DMS53 treated with DMSO at 0.1 percent for 48 hours (cell line): ENCODE measurements around the gene EFNA5.
"Not testable (repeated sequence)": the region's sequence is repeated elsewhere in the genome, so short reads cannot be mapped to it uniquely, and the experiment has no call there.

Source experiments
- DNase-seq: peaks from one replicate; lab custom pipeline; 2025; ENCODE audit not compliant: unreplicated experiment; lab: John Stamatoyannopoulos, UW

EFNA5 gene

DNA sequence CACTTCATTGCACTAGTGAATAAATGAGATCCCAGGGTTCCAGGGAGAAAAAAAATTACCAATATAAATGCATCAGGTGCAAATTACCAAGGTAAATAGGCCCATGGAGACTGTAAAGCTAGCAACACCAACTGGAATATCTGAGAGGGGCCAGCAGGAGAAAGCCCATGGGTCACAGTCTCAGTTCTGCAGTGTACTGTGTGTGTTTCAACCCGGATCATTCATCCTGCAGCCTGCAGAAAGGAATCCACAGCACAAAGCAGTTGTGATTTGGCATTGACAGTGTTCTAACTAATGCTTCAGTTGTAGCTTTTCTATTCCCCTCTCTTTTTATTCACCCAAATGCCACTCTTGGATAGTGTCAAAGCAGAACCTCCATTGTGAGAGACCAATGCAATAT is 171.0 kb downstream of the EFNA5 start:
- no peak for DNase-seq

DNA sequence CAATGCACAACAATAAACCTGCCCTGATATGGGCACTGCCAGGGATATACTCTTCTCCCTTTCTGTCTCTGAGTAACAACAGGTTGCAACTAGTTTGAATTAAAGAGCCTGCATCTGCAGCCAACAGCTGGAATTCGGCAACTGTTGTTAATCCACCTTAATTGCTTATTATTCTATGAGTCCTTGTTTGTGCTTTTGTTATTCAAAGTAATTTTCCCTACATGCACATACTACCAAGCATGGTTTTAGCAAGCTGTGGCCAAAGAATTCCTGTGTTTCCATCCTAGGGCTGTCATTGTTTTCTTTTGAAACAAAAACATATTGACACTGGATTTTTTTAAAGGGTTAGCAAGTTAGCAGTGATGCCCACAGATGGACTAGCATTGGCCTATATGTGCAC is 171.5 kb downstream of the EFNA5 start:
- DNase-seq = no peak

DNA sequence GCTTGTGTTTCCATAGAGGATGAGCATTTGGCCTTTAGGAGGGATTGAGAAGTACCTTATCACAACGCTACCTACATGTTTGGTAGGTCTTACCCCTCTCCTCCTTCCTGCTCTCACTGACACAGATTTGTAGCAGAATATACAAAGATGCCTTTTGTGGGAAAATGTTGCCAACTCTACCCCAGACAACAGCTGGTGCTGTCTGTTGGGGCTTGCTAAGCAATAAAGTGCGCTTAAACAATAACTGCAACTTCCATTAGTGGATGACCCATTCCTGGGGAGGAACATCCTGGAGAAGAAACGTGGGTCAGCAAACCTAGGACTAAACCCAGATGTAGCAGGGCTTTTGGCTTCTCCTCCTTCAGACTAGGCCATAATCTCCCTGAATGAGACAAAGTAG is 174.3 kb downstream of the EFNA5 start:
- no peak for DNase-seq

DNA sequence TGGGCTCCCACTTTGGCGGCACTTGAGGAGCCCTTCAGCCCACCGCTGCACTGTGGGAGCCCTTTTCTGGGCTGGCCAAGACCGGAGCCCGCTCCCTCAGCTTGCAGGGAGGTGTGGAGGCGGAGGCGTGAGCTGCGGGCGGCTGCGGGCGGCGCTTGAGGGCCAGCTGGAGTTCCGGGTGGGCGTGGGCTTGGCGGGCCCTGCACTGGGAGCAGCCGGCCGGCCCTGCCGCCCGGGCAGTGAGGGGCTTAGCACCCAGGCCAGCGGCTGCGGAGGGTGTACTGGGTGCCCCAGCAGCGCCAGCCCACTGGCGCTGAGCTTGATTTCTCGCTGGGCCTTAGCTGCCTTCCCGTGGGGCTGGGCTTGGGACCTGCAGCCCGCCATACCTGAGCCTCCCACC is 176.6 kb downstream of the EFNA5 start:
- DNase-seq = not testable (repeated sequence)

DNA sequence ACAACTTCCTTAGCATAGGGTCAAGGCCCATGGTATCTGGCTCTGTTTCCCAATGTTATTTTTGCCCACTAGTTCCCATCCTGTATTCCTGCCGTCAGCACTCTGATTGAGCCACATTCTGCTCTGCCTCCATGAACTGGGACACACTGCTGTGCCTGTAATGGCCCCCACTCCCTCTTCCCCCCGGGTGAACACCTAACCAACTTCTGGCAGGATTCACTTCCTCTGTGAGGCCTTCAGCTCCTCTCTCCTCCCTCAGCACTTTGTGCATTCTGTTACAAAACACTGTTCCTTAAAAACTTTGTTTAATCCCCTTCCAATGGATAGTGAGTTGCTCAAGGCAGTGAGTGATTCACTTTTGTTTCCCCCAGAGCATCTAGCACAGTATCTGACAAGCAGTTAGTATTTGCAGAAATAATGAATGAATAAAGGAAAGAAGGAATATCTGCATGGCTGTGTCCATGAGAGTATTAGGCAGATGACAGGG is 183.6 kb downstream of the EFNA5 start:
- DNase-seq = no peak

DNA sequence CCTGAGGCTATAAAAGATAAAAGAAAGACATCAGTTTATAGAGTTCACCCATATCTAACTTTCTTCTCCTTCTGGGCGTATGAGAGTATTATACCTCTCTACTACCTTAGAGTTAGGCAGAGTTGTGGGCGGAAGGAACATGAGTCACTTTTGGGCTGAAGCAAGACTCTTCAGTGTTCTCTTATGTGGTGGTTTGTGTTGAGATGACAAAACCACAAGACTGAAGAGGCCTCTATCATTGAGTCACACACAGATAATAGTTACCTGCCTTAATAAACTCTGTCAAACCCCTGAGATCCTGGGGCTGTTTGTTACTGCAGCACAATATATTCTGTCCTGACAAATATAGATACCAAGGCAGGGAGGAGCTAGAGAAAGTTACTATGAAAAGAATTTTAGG is 184.2 kb downstream of the EFNA5 start:
- no peak for DNase-seq

DNA sequence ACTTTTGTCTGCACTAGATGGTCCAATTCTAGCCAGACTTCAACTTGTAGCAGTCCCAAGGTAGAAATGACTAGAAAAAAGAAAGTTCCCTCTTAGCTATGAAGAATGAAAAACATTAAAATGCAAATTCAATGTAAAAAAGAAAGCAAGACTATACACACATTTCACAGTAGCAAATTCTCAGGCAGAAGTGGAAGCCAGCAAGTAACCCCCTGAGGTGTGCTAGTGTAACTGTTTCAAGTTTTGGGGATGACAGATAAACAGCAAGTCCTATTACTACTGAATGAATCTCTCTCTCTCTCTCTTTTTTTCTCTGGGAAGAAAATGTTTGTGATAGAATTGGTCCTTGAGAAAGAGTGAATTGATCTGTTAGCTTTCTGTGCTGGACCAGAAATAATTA is 185.6 kb downstream of the EFNA5 start:
- DNase-seq = no peak

DNA sequence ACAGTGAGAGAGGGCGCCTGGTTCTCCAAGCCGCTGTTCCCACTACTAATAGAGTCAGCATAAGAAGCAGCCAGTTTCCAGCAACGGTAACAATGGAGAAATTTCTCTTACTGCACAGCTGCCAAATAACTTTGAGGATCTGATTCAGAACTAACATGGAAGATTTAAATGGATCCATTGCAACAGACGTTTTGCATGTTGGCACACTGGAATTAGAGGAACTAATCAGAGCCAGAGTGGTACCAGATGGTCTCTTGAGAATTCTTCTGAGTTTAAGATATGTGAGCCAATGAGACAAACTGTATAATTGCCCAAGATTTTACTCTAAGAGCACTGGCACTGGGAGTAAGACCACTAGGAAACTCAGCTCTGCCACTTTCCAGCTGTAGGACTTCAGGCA is 186.5 kb downstream of the EFNA5 start:
- no peak for DNase-seq

DNA sequence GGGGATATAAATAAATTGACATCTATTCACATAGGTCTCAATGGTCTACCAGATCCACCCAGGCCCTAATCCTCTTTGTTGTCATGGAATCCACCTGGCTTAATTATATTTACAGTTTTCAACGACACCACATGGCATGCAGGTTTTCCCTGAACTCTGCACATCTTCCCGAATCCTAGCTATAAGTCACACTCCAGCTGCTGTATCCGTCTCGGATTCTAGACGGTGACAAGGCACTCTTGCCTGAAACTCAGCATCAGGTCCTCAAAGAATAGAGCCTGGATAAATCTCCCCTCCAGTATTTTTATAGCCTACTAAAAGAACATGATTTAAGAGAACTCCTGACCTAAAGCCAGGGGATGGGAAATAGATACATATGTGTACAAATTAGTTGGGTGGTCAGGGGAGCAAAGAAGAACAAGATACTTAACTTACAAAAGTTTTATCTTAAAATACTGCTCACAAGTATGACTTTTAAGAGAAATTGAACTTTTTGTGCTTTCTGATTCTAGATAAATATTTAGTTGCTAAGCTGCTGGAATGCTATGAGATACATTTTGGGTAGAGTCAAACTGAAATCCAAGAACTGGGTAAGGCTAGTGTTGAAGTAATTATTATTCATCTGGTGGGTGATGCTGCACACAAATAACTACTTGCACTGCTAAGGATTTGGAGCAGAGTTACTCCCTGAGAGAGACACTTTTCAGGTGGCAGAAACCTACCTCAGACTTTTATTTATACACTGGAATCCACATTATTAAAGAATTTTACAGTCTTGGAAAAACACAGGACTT is 187.3 kb downstream of the EFNA5 start:
- no peak for DNase-seq

DNA sequence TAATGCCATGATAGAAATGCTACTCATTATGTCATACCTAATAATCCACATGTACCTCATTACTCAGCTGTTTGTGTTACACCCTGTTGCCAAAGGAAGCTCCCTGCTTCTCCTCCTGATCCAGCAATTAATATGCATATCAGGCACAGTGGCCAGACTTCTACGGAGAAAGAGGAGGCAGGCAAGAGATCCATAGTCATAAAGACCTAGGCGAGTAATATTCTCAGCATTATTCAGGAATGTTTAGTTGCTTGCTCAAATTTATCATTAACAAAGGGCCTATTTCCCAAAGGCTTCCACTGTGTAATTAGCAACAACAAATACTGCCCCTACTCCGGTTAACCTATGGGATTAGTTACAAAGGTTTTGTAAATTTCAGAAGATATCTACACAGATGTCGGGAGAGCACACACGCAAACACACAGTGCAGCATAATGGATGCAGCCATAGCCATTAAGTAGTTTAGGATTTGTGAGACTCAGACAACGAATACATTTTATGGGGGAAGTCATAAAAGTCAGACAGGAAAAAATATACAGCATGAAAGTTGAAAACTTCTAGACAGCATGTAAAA is 192.6 kb downstream of the EFNA5 start:
- no peak for DNase-seq

DNA sequence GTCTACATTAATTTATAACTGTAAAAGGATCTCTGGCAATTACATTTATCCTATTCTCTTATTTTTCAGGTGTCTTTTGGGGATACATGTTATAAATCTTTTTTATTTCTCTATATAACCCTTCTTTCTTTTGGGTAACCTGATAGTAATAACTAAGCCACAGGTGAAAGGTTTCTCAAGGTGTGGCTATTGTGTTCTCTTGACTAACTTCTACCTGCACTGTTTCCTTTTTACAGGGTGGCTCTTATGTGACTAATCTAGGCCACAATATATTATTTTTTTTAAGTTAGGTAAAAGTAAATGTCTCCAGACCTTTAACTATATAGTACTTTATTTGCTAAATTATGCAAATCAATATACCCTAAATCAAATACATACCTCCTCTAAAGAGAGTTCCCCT is 193.2 kb downstream of the EFNA5 start:
- DNase-seq = no peak

DNA sequence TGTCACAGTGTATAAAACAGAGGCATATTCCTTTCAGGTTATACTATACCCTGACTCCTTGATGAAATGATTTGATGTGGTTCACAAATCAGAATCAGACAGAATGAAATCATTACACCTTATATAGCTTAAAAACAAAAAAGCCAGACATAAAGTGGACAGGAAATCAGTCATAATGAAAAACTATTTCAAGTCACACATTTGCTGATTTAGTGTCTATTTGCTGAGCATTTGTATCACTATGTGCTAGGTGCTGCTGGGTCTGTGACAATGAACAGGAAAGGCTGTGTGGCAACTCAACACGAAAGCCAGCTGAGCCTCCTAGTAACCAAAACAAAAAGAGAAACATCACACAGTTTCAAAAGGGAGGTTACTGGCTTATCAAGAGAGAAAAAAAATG is 194.0 kb downstream of the EFNA5 start:
- peak; percentile 62 for DNase-seq

DNA sequence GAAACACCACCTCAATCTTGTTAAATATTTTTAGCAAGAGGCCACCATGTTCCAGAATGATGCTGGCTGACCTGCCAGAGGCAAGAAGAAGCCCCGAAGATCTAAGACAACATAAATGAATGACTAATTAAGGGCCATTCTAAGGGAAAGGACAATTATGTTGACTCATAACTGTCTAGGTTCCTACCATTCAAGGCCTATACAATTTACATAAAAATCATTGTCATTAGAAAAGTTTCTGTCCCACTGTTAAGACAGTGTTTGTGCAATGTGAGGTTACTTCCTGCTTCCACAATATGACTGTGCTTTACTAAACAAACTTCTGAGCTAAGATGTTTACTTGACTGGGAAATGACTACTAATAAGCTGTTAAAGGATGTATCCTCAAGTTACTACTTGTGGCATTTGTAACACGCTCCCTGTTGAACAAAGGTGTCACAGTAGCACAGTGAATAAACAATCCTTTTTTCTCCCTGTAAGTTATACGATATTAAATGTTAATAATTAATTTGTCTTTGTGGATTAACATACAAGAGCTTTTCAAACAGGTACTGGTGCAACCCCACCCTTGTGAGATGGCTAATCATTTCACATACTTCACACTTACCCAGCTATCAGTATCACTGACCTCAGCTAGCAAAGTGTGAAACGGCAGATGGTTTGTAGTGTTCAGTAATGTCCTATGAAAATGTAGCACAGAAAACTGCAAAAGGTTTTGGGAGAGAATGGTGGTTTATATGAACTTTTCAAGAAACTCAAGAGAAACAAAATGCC is 195.8 kb downstream of the EFNA5 start:
- DNase-seq = peak; percentile 86

DNA sequence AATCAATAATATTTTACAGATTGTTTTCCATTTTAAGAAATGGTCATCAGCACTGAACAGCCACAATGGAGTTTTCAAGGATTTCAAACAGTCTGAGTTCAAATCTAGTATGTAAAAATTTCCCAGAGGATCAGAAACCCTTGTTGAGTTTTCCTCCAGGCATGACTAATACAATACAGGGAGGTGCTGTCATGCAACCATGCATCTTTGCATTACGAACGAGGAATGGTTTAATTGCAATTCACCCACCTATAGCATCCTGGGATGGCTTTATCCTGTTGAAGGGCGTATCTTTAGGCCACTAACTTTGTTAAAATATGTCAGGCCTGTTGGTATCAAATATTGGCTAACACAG is 196.4 kb downstream of the EFNA5 start:
- peak; percentile 40 for DNase-seq

DNA sequence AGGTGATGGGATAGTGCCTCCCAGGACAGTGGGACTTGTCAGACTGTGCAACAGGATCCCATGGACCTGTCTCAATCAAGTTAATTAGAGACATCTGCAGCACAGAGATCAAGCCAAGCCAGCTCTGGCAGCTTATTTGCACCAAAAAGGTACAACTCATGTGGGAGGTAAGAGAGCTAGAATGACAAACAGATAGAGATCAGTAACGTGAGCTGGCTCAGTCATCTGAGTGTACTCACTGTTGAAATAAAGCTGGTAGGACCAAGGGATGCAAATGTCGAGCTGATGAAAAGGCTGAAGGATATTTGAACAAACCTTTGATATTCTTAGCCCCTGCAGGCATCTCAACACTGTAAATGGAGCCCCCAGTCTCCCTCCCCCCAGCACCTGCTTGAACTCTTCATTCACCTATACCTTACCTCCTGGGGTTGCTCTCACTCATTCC is 198.1 kb downstream of the EFNA5 start:
- DNase-seq = peak; percentile 45

DNA sequence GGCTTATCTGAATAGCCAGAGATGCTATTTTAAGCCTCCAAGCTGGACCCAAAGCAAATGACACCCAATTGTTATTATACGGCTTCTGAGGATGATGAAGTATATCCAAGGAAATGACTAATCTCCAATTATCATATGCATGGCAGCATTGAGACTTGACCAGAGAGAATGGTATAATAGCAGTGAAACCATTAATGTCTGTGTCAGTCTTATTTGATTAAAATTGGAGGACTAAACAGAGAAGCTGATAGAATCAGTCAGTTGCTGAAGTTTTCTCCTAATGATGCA is 200.5 kb downstream of the EFNA5 start:
- no peak for DNase-seq

DNA sequence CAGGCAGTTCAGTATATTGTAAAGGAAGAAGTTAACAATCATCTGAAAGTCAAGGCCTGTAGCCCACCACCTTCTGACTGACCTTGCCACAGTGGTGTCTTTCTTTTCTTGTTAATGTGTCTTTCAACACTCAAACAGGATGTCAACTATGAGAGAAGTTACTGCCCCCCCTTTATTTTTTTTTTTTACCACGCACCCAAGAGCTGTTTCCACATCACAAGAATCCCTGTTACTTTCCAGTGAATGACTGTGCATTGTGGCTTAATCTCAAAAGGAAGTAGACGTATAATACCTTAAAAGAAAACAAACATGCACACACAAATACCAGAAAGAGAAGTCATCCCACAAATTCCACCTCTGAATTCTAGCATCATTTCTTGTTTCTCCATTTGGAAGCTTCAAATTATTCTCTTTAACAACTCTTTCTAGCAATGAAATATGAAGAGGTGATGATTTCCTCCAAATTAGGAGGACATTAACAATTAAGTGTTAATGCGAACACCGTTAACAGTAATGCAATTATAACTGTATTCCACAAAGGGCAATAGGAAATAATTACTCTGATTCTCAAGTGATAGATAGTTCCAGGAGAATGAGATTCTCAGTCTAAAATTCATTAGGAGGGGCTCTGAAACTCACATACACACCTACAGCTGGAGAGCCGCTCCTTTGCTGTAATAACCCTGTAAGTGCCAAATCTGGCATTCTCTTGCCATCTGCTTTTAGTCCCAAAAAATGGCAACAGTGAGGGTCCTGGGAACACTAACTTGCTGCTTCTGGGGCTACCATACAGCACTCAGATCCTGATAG is 201.0 kb downstream of the EFNA5 start:
- no peak for DNase-seq

DNA sequence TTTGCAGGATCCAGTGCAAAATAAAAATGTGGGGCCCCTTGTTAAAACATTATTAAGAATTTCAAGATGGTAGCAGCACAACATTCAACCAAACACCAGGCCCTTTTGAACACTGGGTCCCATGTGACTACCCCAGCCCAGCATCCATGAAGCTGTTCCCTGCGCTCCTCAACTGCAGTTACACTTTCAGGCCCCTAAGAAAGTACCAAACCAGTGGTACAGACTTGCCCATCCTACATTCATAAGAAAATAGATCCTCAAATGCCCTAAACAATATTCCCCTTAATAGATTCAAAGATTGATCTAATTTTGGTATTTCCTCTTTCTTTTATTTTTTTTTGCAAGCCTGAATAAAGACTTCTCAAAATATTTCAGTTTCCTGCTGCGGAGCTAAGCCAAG is 201.7 kb downstream of the EFNA5 start:
- DNase-seq = no peak

DNA sequence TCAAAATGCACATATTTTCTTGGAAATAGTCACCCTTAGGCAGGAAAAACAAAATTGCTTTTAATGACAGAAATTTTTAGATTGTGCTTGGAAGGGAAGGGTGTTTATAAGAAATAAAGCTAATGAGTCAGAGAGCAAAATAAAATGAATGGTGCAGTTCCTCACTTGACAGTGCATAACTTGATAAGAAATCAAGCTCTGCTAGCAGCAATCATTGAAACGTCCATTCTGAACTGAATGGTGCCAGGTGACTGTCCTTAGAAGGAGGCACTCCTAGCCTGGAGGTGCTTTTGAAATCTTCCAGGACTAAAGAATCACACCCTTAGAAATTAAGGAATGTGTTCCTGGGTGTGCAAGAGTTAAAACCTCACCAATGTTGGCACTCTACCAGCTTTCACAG is 202.5 kb downstream of the EFNA5 start:
- no peak for DNase-seq

DNA sequence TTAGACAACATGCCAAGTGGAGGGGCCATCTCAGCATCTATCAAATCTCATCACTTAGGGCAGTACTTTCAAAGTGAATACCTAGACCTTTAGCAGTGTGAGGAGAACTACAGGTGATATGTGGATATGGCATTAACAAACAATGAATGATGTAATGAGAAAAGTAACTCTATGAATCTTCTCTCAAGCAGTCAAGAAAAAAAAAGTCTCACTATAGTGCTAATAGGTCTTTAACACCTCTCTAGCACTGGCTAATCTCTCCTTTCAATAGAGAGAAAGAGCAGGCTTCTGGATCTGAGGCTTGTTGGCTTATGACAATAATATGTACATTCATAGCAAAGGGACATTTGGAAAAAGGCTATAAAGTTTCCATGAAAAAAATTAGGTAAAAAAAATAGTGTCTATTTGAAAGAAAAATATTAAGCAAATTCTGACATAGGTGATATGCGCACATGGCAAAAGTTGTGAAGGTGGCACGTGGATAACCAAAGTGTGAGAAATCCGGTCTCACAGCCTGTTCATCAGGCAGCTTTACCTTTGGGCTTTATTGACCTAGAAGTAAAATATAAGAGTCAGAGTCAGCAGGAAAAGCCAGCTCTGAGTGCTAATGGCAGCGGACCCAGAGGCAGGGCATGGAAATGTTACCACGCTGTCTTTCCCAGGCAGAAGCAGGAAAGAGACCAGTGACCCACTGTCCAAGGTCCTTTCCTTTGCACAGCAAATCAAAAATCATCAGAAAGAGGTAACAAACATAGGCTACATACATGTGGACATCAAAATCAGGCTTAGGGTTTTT is 203.4 kb downstream of the EFNA5 start:
- DNase-seq = no peak
